Tibial nerve (tissue), 4 donors: ENCODE measurements around the gene ZGLP1. TPM values are rescaled to one million over a fixed set of nuclear protein-coding genes. Genes with fewer than 3 reads are reported as not detected.

Source experiments
- DNase-seq, 2 donors: peaks; one replicate each; pipeline ENCODE4 v3.0.0-alpha.2; 2019; ENCODE audit warnings: low spot score in 2 of 2
- H3K27ac ChIP-seq, 4 donors: fragments of 200-600 bp; sonication (generic) in 3 of 4; one replicate each; pipeline ENCODE4 v1.5.1; 2017 to 2019; ENCODE audit warnings: mild to moderate bottlenecking in 1 of 4
- H3K27me3 ChIP-seq, 2 donors: fragments of 200-600 bp; sonication (generic) in 1 of 2; one replicate each; pipeline versions ENCODE4 v1.5.1 to v1.6.0; 2017 to 2019
- H3K36me3 ChIP-seq, 3 donors: fragments of 200-600 bp; sonication (generic); one replicate each; pipeline ENCODE4 v1.5.1; 2018 to 2019
- H3K4me1 ChIP-seq, 4 donors: fragments of 200-600 bp; sonication (generic) in 3 of 4; one replicate each; pipeline ENCODE4 v1.5.1; 2017 to 2019
- H3K4me3 ChIP-seq, 4 donors: fragments of 200-600 bp; sonication (generic) in 3 of 4; one replicate each; pipeline ENCODE4 v1.5.1; 2017 to 2019; ENCODE audit warnings: mild to moderate bottlenecking in 1 of 4, moderate library complexity in 1 of 4
- H3K9me3 ChIP-seq, 4 donors: fragments of 200-600 bp; sonication (generic) in 3 of 4; one replicate each; pipeline ENCODE4 v1.5.1; 2017 to 2019
- CTCF ChIP-seq, 5 experiments: fragments of 200-600 bp in 3 of 5; fragments of 450-650 bp in 2 of 5; sonication (generic) in 3 of 5; IDR thresholded peaks; one replicate each; pipeline ENCODE4 v1.5.1; 2016 to 2019; ENCODE audit warnings: antibody characterized with exemption in 5 of 5, mild to moderate bottlenecking in 3 of 5, moderate library complexity in 2 of 5
- EP300 ChIP-seq, 2 donors: sonication (generic); formaldehyde crosslinking; IDR thresholded peaks; one replicate each; pipeline ENCODE4 v1.6.1; 2017; ENCODE audit warnings: antibody characterized with exemption in 2 of 2, mild to moderate bottlenecking in 1 of 2
- POLR2A ChIP-seq, 2 donors: fragments of 450-650 bp; IDR thresholded peaks; one replicate each; pipeline ENCODE4 v1.6.1; 2017; ENCODE audit warnings: antibody characterized with exemption in 2 of 2, mild to moderate bottlenecking in 2 of 2, moderate library complexity in 2 of 2
- WGBS, 2 donors: methylation state at CpG; one replicate each; pipeline ENCODE4 v1.1.5; 2018; 5-methylcytosine and 5-hydroxymethylcytosine counted together
- total RNA-seq, 4 donors: library from RNA; depleted of rRNA; stranded (reverse); fragments of >200 nt; gene quantifications; one replicate each; pipeline ENCODE4 v1.1.0, GENCODE V29; 2016

The ZGLP1 gene
- total RNA-seq, 4 donors from 2014 or later, result 2.9 to 4.5 (median 3.5) TPM

GRCh38 chr19:10270180-10270615 lies 39.4 kb downstream of the ZGLP1 start:
- 2 to 20% methylated on average over 1 to 37 of the region's 37 CpGs for WGBS, 2 donors
- peak; percentile 35 to 46 for DNase-seq
- peaks cover 0 to 10% (median 0%) of the 10 kb centered on the region in 3 donors for H3K36me3 ChIP-seq
- no peaks in the 10 kb centered on the region for H3K9me3 ChIP-seq
- H3K4me3 ChIP-seq, result peak overlapping the region; percentile 17 to 59 (median 50)
- TF ChIP-seq POLR2A (IDR thresholded peaks at IDR 0.05), result no peak
- no peak for TF ChIP-seq EP300 (IDR thresholded peaks at IDR 0.05)
- TF ChIP-seq CTCF (IDR thresholded peaks at IDR 0.05), result no peak
- H3K27ac ChIP-seq, result peak overlapping the region; percentile 37 to 87 (median 85)
- peaks cover 0 to 35% (median 13%) of the 10 kb centered on the region in 4 donors for H3K4me1 ChIP-seq
- H3K27me3 ChIP-seq, result peaks cover 0 to 13% of the 10 kb centered on the region in 2 donors

- Histone ChIP-seq H3K27me3 (peaks cover 0 to 13% of the 10 kb centered on the region in 2 donors), H3K27ac (peak overlapping the region; percentile 37 to 87 (median 85)), H3K4me3 (peak overlapping the region; percentile 17 to 59 (median 50)), H3K4me1 (peaks cover 0 to 35% (median 13%) of the 10 kb centered on the region in 4 donors), H3K36me3 (peaks cover 0 to 4% (median 0%) of the 10 kb centered on the region in 3 donors), H3K9me3 (no peaks in the 10 kb centered on the region)
- WGBS, 2 donors, result 2 to 3% methylated on average over 29 to 52 of the region's 59 CpGs
- TF ChIP-seq POLR2A (IDR thresholded peaks at IDR 0.05) (no peak), CTCF (IDR thresholded peaks at IDR 0.05) (peak; percentile 93 to 96 (median 95))
- DNase-seq, result peak; percentile 79 to 91
Observed at GRCh38 chr19:10269333-10270179, 40.1 kb downstream of the ZGLP1 start.

GRCh38 chr19:10268071-10268470 lies 41.5 kb downstream of the ZGLP1 start:
- Histone ChIP-seq H3K27me3 (peaks cover 0 to 13% of the 10 kb centered on the region in 2 donors), H3K36me3 (no peaks in the 10 kb centered on the region), H3K4me1 (peaks cover 0 to 33% (median 13%) of the 10 kb centered on the region in 4 donors), H3K9me3 (no peaks in the 10 kb centered on the region), H3K4me3 (no peak overlapping the region), H3K27ac (peak overlapping the region in 1 of 4 donors; percentile 52)
- WGBS, 2 donors, result 59 to 60% methylated on average over 6 of the region's 6 CpGs
- no peak for DNase-seq
- TF ChIP-seq POLR2A (IDR thresholded peaks at IDR 0.05), result no peak
- TF ChIP-seq EP300 (IDR thresholded peaks at IDR 0.05), result peak in 1 of 2 donors; percentile 34

GRCh38 chr19:10266706-10267105 lies 42.9 kb downstream of the ZGLP1 start:
- Histone ChIP-seq H3K4me1 (peaks cover 0 to 27% (median 13%) of the 10 kb centered on the region in 4 donors), H3K9me3 (no peaks in the 10 kb centered on the region), H3K36me3 (no peaks in the 10 kb centered on the region), H3K4me3 (no peak overlapping the region), H3K27me3 (peaks cover 0 to 13% of the 10 kb centered on the region in 2 donors), H3K27ac (no peak overlapping the region)
- WGBS, 2 donors, result 87 to 90% methylated on average over 7 of the region's 7 CpGs
- DNase-seq, result no peak
- TF ChIP-seq EP300 (IDR thresholded peaks at IDR 0.05) (no peak), CTCF (IDR thresholded peaks at IDR 0.05) (no peak), POLR2A (IDR thresholded peaks at IDR 0.05) (no peak)

- H3K9me3 ChIP-seq, result no peaks in the 10 kb centered on the region
- no peaks in the 10 kb centered on the region for H3K27me3 ChIP-seq
- no peak overlapping the region for H3K27ac ChIP-seq
- H3K4me1 ChIP-seq, result peaks cover 0 to 3% (median 0%) of the 10 kb centered on the region in 4 donors
- DNase-seq, result no peak
- WGBS, 2 donors, result 73 to 76% methylated on average over 7 of the region's 7 CpGs
- H3K4me3 ChIP-seq, result no peak overlapping the region
- no peak for TF ChIP-seq POLR2A (IDR thresholded peaks at IDR 0.05)
- no peak for TF ChIP-seq CTCF (IDR thresholded peaks at IDR 0.05)
- TF ChIP-seq EP300 (IDR thresholded peaks at IDR 0.05), result no peak
- peaks cover 0 to 23% (median 0%) of the 10 kb centered on the region in 3 donors for H3K36me3 ChIP-seq
Observed at GRCh38 chr19:10262771-10263170, 46.8 kb downstream of the ZGLP1 start.
